ENCODE data around the gene XPNPEP2.
"Not testable (repeated sequence)": the region's sequence is repeated elsewhere in the genome, so short reads cannot be mapped to it uniquely, and the experiment has no call there.

Gene XPNPEP2

DNA sequence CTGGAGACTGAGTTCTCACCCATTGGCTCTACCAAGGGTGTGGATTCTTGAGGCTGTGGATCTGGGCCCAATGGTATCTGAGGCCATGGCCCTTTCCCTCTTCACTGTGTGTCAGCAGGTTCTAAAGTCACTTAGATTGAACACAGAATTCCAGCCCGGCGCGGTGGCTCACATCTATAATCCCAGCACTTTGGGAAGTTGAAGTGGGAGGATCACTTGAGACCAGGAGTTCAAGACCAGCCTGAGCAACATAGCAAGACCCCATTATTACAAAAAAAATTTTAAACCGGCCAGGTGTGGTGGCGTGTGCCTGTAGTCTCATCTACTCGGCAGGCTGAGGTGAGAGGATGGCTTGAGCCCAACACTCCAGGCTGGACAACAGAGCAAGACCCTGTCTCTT, 18.0 kb upstream of the XPNPEP2 start:
- ATAC-seq, result no peak

- no peak for ATAC-seq
Measured at GRCh38 chrX:129721414-129721813, 17.4 kb upstream of the XPNPEP2 start.

- ATAC-seq, result no peak
Measured at GRCh38 chrX:129721870-129722269, 16.9 kb upstream of the XPNPEP2 start.

- no peak for ATAC-seq
Measured at GRCh38 chrX:129723511-129723910, 15.3 kb upstream of the XPNPEP2 start.

- ATAC-seq, result no peak
Measured at GRCh38 chrX:129724754-129725153, 14.0 kb upstream of the XPNPEP2 start.

DNA sequence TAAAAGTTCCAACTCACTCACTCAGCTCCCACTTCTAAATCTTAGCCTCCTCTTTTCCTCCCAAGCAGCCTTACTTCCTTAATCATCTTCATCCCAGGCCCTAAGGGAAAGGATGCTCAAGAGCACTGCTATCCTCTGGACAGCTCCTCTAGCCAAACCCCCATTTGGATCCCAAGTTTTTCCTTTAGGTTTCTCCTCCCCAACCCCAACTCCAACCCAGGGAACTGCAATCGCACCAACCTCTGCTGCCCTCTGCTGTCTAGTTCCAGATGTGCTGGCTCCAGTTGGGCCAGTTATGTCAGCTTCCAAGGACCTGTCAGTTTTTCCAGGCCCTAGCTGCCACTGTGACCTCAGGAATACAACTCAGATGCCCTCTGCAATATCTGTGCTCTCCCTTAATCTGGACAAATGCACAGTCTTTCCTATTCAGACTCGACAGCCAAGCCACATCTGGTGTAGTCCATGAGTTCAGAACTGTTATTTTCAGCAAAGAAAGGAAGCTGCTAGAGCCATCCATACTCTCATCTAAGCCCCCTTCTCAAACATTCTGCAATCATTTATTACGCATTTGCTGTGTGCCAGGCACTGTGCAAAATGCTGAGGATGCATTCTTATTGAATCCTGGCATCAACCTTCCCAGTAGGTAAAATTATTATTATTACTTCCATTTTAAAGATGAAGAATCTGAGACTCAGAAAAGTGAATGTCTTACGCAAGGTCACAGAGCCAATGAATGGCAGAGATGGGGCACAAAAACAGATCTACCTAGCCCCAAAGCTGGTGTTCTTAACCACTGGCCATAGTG, 12.3 kb upstream of the XPNPEP2 start:
- no peak for ATAC-seq

GRCh38 chrX:129728061-129728460, 10.7 kb upstream of the XPNPEP2 start:
- ATAC-seq, result no peak

DNA sequence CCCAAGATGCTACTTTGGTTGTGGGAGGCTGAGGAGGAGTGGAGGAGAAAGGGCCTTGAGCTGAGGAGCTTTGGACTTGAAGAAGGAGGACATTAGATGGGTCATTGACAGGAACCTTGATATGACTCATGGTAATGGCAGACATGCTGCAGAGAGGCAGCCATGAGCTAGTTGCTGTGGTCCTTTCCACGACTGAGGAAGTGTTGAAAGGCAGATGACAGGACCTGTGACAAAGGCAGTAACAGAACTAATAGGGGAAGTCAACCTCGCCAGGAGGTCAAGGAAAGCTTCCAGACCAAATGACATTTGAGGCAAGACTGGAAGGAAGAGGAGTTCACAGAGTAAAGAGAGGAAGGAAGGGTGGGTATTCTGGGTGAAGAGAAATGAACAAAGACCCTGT, 7.6 kb upstream of the XPNPEP2 start:
- no peak for ATAC-seq

DNA sequence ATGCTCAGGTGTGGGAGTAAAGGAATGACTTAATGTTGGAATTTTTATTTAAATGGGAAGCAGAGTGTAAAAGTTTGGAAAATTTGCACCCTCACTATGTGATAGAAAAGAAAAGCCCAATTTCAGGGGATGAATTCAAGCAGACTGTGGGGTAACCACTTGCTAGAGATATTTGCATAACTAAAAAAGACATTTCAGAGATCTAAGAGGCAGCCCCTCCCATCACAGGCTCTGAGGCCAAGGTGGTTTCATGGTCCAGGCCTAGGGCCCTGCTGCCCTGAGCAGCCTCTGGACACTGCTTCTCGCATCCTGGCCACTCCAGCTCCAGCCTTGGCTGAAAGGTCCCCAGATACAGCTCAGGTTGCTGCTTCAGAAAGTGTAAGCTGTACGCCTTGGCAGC, 5.9 kb upstream of the XPNPEP2 start:
- no peak for ATAC-seq

GRCh38 chrX:129733335-129733734, 5.4 kb upstream of the XPNPEP2 start:
- no peak for ATAC-seq

- peak in 1 of 2 donors; percentile 53 for ATAC-seq
Measured at GRCh38 chrX:129736491-129736890, 2.3 kb upstream of the XPNPEP2 start.

DNA sequence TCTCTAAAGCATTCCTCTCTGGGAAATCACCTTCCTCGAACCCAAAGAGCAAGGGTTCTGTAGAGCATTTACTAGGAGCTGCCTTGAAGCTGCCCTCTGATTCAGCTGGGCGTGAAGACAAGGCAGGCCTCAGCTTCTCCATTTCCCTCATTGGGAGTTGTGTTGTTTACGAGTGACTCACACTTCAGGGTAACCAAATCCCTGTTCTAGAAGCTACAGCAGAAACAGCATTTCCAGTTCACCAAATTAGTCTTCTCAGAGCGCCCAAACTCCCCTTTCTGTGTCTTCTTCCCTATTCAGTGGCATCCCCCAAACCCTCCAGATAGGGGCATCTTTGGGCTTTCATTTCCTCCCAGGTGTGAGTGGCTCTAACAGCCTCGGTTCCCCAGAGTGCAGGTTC, 863 bp upstream of the XPNPEP2 start:
- no peak for ATAC-seq

GRCh38 chrX:129739578-129739977, 799 bp downstream of the XPNPEP2 start:
- no peak for ATAC-seq

DNA sequence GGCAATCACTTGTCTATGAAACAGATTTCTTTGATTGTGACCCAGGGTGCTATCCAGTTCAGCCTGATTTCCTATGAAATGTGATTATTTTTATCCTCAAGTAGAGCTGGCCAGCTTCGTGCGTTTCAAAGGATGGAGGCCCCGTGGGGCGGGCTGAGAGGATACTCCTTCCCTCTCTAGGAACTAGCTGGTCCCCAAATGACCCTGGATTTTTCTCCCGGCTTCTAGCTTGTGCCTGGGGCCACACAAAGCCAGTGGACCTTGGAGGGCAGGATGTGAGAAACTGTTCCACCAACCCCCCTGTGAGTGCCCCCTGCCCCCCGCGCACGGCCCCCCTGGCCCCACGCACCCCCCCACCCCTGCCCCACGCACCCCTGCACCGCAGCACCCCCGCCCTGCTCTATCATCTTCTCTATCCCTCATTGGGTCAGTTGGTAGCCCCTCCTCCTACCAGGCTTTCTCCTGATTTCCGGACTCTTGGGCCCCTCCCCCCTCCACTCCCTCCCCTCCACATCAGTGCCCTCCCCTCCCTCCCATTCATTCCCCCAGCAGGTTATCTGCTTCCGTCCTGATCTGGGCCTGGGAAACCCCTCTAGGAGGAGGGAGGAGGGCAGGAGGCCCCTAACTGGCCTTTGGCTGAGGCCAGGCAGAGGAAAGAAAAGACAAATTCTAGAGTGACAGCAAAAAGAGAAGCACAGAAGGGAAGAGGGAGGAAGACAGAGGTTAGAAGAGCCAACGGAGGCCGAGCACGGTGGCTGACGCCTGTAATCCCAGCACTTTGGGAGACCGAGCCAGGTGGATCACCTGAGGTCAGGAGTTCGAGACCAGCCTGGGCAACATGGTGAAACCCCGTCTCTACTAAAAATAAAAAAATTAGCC, 3.3 kb downstream of the XPNPEP2 start:
- ATAC-seq, result no peak

- not testable (repeated sequence) for ATAC-seq
Measured at GRCh38 chrX:129742759-129743152, 4.0 kb downstream of the XPNPEP2 start.

- no peak for ATAC-seq
Measured at GRCh38 chrX:129743821-129744220, 5.0 kb downstream of the XPNPEP2 start.

GRCh38 chrX:129744861-129745321, 6.1 kb downstream of the XPNPEP2 start:
- ATAC-seq, result peak; percentile 63 to 71

DNA sequence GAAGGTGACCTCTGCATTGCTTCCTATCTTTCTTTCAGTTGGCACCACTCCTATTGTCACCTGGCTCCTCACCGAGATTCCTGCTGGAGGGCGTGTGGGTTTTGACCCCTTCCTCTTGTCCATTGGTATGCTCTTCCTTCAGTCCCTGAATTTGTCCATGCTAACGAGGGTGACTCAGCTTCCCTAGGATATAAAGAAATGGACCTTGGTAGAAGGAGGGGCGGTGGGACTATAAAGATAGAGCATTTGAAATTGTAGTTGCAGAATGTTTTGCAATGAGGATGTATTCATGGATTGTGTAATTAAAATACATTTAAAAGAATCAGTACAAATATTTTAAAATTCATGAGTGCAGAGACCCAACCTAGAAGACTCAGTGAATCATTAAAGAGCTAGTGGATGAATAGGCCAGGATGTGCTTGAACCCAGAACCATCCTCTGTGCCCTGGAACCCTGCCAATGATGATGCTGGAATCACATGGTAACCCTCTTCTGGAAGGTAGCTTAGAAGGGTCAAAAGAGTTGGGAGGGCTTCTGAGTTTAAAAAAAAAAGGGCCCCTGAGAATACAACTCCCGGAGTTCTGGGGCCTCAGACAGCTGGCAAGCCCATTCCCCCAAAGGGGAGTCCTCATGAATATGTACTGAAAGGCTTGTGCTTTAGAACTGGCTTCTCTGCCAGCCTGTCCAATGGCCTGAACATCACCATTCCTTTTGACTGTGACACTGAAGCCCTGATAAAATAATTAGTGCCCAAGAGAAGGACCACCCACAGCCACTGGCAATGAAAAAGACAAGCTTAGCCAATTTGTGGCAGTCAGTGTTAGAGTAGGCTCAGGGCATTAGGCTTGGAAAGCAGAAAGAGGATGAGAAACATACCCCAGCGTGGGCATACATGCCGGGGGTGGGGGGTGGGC, 8.0 kb downstream of the XPNPEP2 start:
- ATAC-seq, result no peak

DNA sequence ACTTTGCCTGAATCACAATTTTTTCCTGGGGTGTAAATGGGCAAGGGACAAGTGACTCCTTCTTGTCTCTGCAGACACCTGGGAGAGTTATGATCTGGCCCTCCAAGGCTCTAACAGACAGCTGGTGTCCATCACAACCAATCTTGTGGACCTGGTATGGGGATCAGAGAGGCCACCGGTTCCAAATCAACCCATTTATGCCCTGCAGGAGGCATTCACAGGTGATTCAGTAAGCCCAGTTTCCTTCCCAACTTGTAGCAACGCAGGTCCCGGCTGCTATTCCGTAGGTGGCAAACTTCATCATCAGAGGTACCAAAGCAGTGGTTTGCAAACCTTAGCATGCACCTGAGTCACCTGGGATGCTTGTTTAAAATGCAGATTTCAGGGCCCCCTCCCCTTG, 8.8 kb downstream of the XPNPEP2 start:
- no peak for ATAC-seq

DNA sequence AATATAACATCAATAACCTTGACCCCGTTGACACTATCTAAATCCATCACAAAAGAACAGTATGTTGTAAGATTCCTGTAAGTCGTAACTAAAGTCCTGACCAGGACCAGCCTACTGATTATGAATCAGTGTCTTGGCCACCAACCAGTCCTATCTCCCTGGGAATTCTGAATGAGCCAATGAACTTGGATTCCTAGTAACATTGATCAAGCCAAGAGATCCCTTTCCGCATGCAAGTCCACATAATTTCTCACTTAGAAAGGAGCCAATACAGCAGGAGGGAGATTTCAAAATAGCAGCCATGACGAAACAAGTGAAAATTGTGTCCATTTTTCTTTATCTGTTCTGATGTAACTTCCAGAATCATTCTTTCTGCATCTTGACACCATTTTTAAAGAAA, 9.5 kb downstream of the XPNPEP2 start:
- ATAC-seq, result no peak

GRCh38 chrX:129749069-129749468, 10.3 kb downstream of the XPNPEP2 start:
- no peak for ATAC-seq

- no peak for ATAC-seq
Measured at GRCh38 chrX:129750971-129751370, 12.2 kb downstream of the XPNPEP2 start.

Measured in activated CD4-positive, CD25-positive, alpha-beta regulatory T cell treated with anti-CD3 and anti-CD28 coated beads, Interleukin-2, amount 50 U/mL, for 24 hours (primary cell).